ENCODE measurements around the gene ARHGEF38.

DNA sequence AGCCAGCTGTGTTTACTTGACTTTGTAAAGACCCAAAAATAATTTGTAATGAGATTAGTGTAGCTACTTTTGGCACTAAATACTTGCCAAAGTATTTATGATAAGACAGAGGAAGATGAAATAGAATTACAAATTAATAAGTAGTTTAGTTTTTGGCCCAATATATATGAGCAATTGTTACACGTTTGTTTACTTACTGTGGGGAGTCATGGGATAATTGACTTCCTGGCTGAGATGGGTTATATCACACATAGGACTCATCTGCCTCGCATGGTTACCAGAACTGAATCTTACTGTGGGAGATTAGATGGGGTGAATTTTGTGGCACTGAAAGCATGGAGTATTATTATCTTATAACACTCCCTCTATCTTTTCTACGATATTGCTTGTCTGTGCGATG, 89.4 kb downstream of the ARHGEF38 start:
- no peak for TF ChIP-seq GATA3 (IDR thresholded peaks at IDR 0.05; ENCODE audit: low read depth, low read length)
- no peak for TF ChIP-seq GATA2 (IDR thresholded peaks at IDR 0.05; ENCODE audit: low read depth, low read length)

Measured in SH-SY5Y (cell line).